ENCODE results near the gene SPSB1. TPM values are rescaled to one million over a fixed set of nuclear protein-coding genes. Genes with fewer than 3 reads are reported as not detected.
A peak's percentile ranks its signal among the peaks of the same experiment; 100 is the strongest.

SPSB1 gene
- total RNA-seq, 4 donors from 2014 or later, result 30.5 to 65.0 (median 36.2) TPM

DNA sequence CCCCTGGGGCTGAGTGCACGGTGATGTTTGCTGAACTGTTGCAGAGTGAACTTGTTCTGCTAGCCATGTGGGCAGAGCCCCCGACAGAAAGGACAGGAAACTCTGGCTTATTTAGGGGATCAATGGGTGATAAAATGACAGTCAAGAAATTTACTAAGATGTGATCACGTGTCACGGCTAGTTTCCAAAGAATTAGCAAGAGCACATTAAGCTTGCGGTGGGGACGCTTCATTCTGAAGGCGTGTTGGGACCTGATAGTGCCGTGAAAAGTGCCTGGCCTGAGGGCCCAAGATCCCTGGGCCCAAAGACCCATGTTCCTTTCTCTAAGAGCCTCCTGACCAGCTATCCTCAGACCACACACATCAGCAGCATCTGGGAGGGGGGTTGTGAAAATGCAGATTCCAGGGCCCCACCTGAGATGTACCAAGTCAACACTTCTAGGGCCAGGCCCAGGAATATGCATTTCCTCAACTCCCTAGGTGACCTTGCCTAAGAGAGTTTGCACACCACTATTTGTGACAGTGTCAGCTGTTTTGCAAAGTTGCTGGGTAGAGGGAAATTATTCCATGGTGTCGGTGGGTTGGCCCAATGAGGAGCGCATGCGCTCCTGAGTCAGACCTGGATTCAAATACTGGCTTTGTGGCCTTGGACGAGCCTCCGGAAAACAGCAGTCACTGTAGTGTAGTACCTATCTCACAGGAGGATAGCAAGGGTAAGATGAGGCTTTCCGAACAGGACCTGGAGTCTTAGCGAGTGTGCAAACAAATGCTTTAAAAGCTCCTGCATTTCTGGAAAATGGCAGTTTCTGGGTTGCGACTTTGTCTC lies 77.5 kb downstream of the SPSB1 start:
- 78 to 84% methylated on average over 13 to 16 of the region's 16 CpGs for WGBS, 2 donors
- Histone ChIP-seq H3K27ac (peak overlapping the region; percentile 14 to 74 (median 24)), H3K4me1 (peaks cover 18 to 21% of the 10 kb centered on the region in 2 donors)

GRCh38 chr1:9371391-9371935 lies 78.8 kb downstream of the SPSB1 start:
- intact Hi-C loops (cut with DNase I), result no loop called here
- peak; percentile 78 to 81 for DNase-seq
- Histone ChIP-seq H3K36me3 (peaks cover 9 to 15% of the 10 kb centered on the region in 2 donors), H3K4me1 (peaks cover 21 to 27% of the 10 kb centered on the region in 2 donors), H3K27ac (peak overlapping the region; percentile 74 to 79 (median 78)), H3K27me3 (no peaks in the 10 kb centered on the region), H3K9me3 (no peaks in the 10 kb centered on the region), H3K4me3 (replicated peaks in 1 of 3) (no peak overlapping the region)
- 9 to 12% methylated on average over 14 to 15 of the region's 15 CpGs for WGBS, 2 donors
- TF ChIP-seq, protein P1, sequence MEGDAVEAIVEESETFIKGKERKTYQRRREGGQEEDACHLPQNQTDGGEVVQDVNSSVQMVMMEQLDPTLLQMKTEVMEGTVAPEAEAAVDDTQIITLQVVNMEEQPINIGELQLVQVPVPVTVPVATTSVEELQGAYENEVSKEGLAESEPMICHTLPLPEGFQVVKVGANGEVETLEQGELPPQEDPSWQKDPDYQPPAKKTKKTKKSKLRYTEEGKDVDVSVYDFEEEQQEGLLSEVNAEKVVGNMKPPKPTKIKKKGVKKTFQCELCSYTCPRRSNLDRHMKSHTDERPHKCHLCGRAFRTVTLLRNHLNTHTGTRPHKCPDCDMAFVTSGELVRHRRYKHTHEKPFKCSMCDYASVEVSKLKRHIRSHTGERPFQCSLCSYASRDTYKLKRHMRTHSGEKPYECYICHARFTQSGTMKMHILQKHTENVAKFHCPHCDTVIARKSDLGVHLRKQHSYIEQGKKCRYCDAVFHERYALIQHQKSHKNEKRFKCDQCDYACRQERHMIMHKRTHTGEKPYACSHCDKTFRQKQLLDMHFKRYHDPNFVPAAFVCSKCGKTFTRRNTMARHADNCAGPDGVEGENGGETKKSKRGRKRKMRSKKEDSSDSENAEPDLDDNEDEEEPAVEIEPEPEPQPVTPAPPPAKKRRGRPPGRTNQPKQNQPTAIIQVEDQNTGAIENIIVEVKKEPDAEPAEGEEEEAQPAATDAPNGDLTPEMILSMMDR (IDR thresholded peaks at IDR 0.05), result no peak
- TF ChIP-seq POLR2A (IDR thresholded peaks at IDR 0.05), result no peak

More for the DNA sequence above, 77.5 kb downstream of the SPSB1 start:
- DNase-seq, result peak; percentile 44
- Histone ChIP-seq H3K4me3 (replicated peaks in 1 of 3) (no peak overlapping the region), H3K36me3 (peaks cover 9 to 15% of the 10 kb centered on the region in 2 donors), H3K9me3 (no peaks in the 10 kb centered on the region), H3K27me3 (no peaks in the 10 kb centered on the region)
- TF ChIP-seq POLR2A (IDR thresholded peaks at IDR 0.05), result no peak
- TF ChIP-seq, protein P1 (IDR thresholded peaks at IDR 0.05), result no peak
- intact Hi-C loops (cut with DNase I), result no loop called here

- DNase-seq, result no peak
- Histone ChIP-seq H3K36me3 (peaks cover 9 to 15% of the 10 kb centered on the region in 2 donors), H3K9me3 (no peaks in the 10 kb centered on the region), H3K4me3 (replicated peaks in 1 of 3) (no peak overlapping the region), H3K27ac (peak overlapping the region; percentile 74 to 79 (median 78)), H3K27me3 (no peaks in the 10 kb centered on the region), H3K4me1 (peaks cover 21 to 29% of the 10 kb centered on the region in 2 donors)
- WGBS, 2 donors, result 33 to 44% methylated on average over 5 of the region's 5 CpGs
- no peak for TF ChIP-seq POLR2A (IDR thresholded peaks at IDR 0.05)
- TF ChIP-seq, protein P1 (IDR thresholded peaks at IDR 0.05), result no peak
- intact Hi-C loops (cut with DNase I), result no loop called here
Measured at GRCh38 chr1:9371951-9372350, 79.3 kb downstream of the SPSB1 start.

- peaks cover 21 to 45% of the 10 kb centered on the region in 2 donors for H3K4me1 ChIP-seq
- 84 to 87% methylated on average over 4 of the region's 4 CpGs for WGBS, 2 donors
- intact Hi-C loops (cut with DNase I), result no loop called here
Measured at GRCh38 chr1:9373619-9374018, 80.9 kb downstream of the SPSB1 start.

More at GRCh38 chr1:9373619-9374018, 80.9 kb downstream of the SPSB1 start:
- H3K27ac ChIP-seq, result no peak overlapping the region
- no peak for TF ChIP-seq POLR2A (IDR thresholded peaks at IDR 0.05)
- TF ChIP-seq, protein P1 (IDR thresholded peaks at IDR 0.05), result no peak
- peaks cover 0 to 3% of the 10 kb centered on the region in 2 donors for H3K36me3 ChIP-seq
- H3K4me3 ChIP-seq (replicated peaks in 1 of 3), result no peak overlapping the region
- no peaks in the 10 kb centered on the region for H3K9me3 ChIP-seq
- DNase-seq, result no peak
- H3K27me3 ChIP-seq, result no peaks in the 10 kb centered on the region

All from thyroid gland (tissue), 4 donors.